GM23338 (cell line): Measurements from ENCODE around the gene HCK. TPM values are rescaled to one million over a fixed set of nuclear protein-coding genes. Genes with fewer than 3 reads are reported as not detected.

Experiments used
- ATAC-seq: fragments of 200-7000 bp; cut with Tn5 transposase; 3 replicates; pipeline ENCODE4 v1.9.1; 2020
- DNase-seq: peaks from one replicate; pipeline ENCODE4 v3.0.0-alpha.2; 2015; ENCODE audit warnings: low spot score
- H2AFZ ChIP-seq: fragments of 200-600 bp; sonication (generic); 2 replicates; pipeline ENCODE4 v1.8.0; 2016; ENCODE audit warnings: antibody characterized with exemption, mild to moderate bottlenecking, moderate library complexity
- H3F3A ChIP-seq: fragments of 200-600 bp; sonication (generic); replicated peaks from 2 replicates; pipeline ENCODE4 v1.8.0; 2017; ENCODE audit warnings: antibody characterized with exemption, mixed run types, low read depth
- H3K27ac ChIP-seq: fragments of 200-600 bp; sonication (generic); 2 replicates; pipeline ENCODE4 v1.6.1; 2016; ENCODE audit warnings: low read depth
- H3K27me3 ChIP-seq: fragments of 200-600 bp; sonication (generic); 2 replicates; pipeline ENCODE4 v1.8.0; 2016; ENCODE audit warnings: mild to moderate bottlenecking, mixed run types, moderate library complexity; ENCODE audit not compliant: insufficient read depth
- H3K36me3 ChIP-seq: fragments of 200-600 bp; sonication (generic); 2 replicates; pipeline ENCODE4 v1.8.0; 2016; ENCODE audit warnings: mild to moderate bottlenecking; ENCODE audit not compliant: insufficient read depth
- H3K4me1 ChIP-seq: fragments of 200-600 bp; sonication (generic); 2 replicates; pipeline ENCODE4 v1.8.0; 2016; ENCODE audit warnings: mild to moderate bottlenecking, moderate library complexity; ENCODE audit not compliant: insufficient read depth
- H3K4me2 ChIP-seq: fragments of 200-600 bp; sonication (generic); 2 replicates; pipeline ENCODE4 v1.7.1; 2017; ENCODE audit warnings: mixed run types
- H3K4me3 ChIP-seq: fragments of 200-600 bp; sonication (generic); 2 replicates; pipeline ENCODE4 v1.6.1; 2016; ENCODE audit warnings: mixed run types
- H3K79me2 ChIP-seq: fragments of 200-600 bp; sonication (generic); replicated peaks from 2 replicates; pipeline ENCODE4 v1.8.0; 2017; ENCODE audit warnings: mild to moderate bottlenecking; ENCODE audit not compliant: insufficient read depth
- H3K9me2 ChIP-seq: fragments of 200-600 bp; sonication (generic); 2 replicates; pipeline ENCODE4 v1.8.0; 2017; ENCODE audit not compliant: insufficient read depth
- H4K20me1 ChIP-seq: fragments of 200-600 bp; sonication (generic); replicated peaks from 2 replicates; pipeline ENCODE4 v1.8.0; 2017; ENCODE audit warnings: mild to moderate bottlenecking; ENCODE audit not compliant: insufficient read depth
- H3K27ac Mint-ChIP-seq: 2 replicates; pipeline ENCODE4 v1.8.0; 2020; ENCODE audit warnings: inconsistent platforms, mild to moderate bottlenecking, moderate library complexity, mixed read lengths
- H3K27me3 Mint-ChIP-seq: 3 replicates; pipeline ENCODE4 v1.8.0; 2022; ENCODE audit warnings: low read depth, mild to moderate bottlenecking, moderate library complexity, mixed read lengths, inconsistent platforms; ENCODE audit not compliant: insufficient read depth, poor library complexity
- H3K36me3 Mint-ChIP-seq: 3 replicates; pipeline ENCODE4 v1.8.0; 2021; ENCODE audit warnings: low read depth, mild to moderate bottlenecking, inconsistent platforms, moderate library complexity, mixed read lengths
- H3K4me1 Mint-ChIP-seq: 3 replicates; pipeline ENCODE4 v1.8.0; 2020; ENCODE audit warnings: mild to moderate bottlenecking, inconsistent platforms, mixed read lengths
- H3K4me3 Mint-ChIP-seq: 3 replicates; pipeline ENCODE4 v1.8.0; 2021; ENCODE audit warnings: moderate library complexity, mild to moderate bottlenecking, inconsistent platforms, mixed read lengths
- H3K9me3 Mint-ChIP-seq: 3 replicates; pipeline ENCODE4 v1.8.0; 2020; ENCODE audit warnings: moderate library complexity, mild to moderate bottlenecking, inconsistent platforms, mixed read lengths
- CREB1 ChIP-seq: fragments of 250-450 bp; sonication (Bioruptor Pico); IDR thresholded peaks from 2 replicates; pipeline ENCODE4 v1.5.0; 2020; ENCODE audit warnings: low read depth, mild to moderate bottlenecking, moderate library complexity
- CTCF ChIP-seq, 2 experiments: fragments of 200-600 bp in 1 of 2; sonication (generic) in 1 of 2; conservative IDR thresholded peaks; 2 replicates each; pipeline versions ENCODE4 v1.5.1 to v1.6.1; 2016 to 2017; ENCODE audit warnings: antibody characterized with exemption in 2 of 2, low read depth in 2 of 2, mild to moderate bottlenecking in 2 of 2, moderate library complexity in 1 of 2
- ETS1 ChIP-seq: IDR thresholded peaks from 2 replicates; pipeline ENCODE4 v1.6.1; 2016; ENCODE audit warnings: antibody characterized with exemption
- EZH2 ChIP-seq: fragments of 200-600 bp; sonication (generic); IDR thresholded peaks from one replicate; pipeline ENCODE4 v1.8.0; 2017; ENCODE audit warnings: antibody characterized with exemption, mild to moderate bottlenecking, low read depth; ENCODE audit not compliant: unreplicated experiment
- EZH2phosphoT487 ChIP-seq: fragments of 200-600 bp; sonication (generic); IDR thresholded peaks from one replicate; pipeline ENCODE4 v1.8.1; 2018; ENCODE audit warnings: antibody characterized with exemption; ENCODE audit not compliant: unreplicated experiment
- JUNB ChIP-seq: IDR thresholded peaks from one replicate; pipeline ENCODE4 v1.6.1; 2016; ENCODE audit warnings: antibody characterized with exemption; ENCODE audit not compliant: unreplicated experiment
- NANOG ChIP-seq: IDR thresholded peaks from 2 replicates; pipeline ENCODE4 v1.6.1; 2016; ENCODE audit warnings: antibody characterized with exemption, borderline replicate concordance
- POLR2AphosphoS5 ChIP-seq: IDR thresholded peaks from 2 replicates; pipeline ENCODE4 v1.6.1; 2016; ENCODE audit warnings: antibody characterized with exemption, low read depth
- REST ChIP-seq: IDR thresholded peaks from one replicate; pipeline ENCODE4 v1.6.1; 2018; ENCODE audit warnings: antibody characterized with exemption; ENCODE audit not compliant: unreplicated experiment
- STAT1 ChIP-seq: IDR thresholded peaks from one replicate; pipeline ENCODE4 v1.6.1; 2016; ENCODE audit warnings: antibody characterized with exemption; ENCODE audit not compliant: unreplicated experiment
- ZNF114 ChIP-seq: fragments of 250-450 bp; sonication (Bioruptor Pico); IDR thresholded peaks from 2 replicates; pipeline ENCODE4 v1.5.0; 2020; ENCODE audit warnings: mild to moderate bottlenecking, moderate library complexity
- ZNF331 ChIP-seq: fragments of 250-450 bp; sonication (Bioruptor Pico); IDR thresholded peaks from 2 replicates; pipeline ENCODE4 v1.5.0; 2020; ENCODE audit warnings: low read depth, mild to moderate bottlenecking, moderate library complexity
- ZNF462 ChIP-seq: fragments of 250-450 bp; sonication (Bioruptor Pico); IDR thresholded peaks from 2 replicates; pipeline ENCODE4 v1.5.0; 2020; ENCODE audit warnings: mild to moderate bottlenecking, moderate library complexity
- polyA plus RNA-seq: library from polyadenylated mRNA; unstranded; fragments of >200 nt; fragmentation: Nextera tagmentation; extraction: Ambion mirVana; gene quantifications from 2 replicates; pipeline ENCODE4 v1.2.1, GENCODE V29; 2016
- total RNA-seq: library from RNA; depleted of rRNA; stranded (reverse); fragments of >200 nt; shearing (Covaris generic); gene quantifications from 2 replicates; pipeline ENCODE4 v1.2.3, GENCODE V29; 2014

HCK gene
- total and polyA plus RNA-seq, 2 experiments from 2014 or later: 0.97 TPM; not detected in 1

- Histone ChIP-seq H3K4me2 (peak overlapping the region; percentile 62), H3K27me3 (no peaks in the 10 kb centered on the region), H3K4me3 (no peak overlapping the region), H3F3A (peaks cover 3% of the 10 kb centered on the region; the same call in 1 of the 2 replicates), H2AFZ (peak overlapping the region; percentile 73; the same call in 1 of the 2 replicates), H3K36me3 (no peaks in the 10 kb centered on the region), H3K9me2 (no peaks in the 10 kb centered on the region), H3K79me2 (no peaks in the 10 kb centered on the region), H3K4me1 (peaks cover 24% of the 10 kb centered on the region), H4K20me1 (0 out of 2 replicates have a peak, but pooled peaks cover 2% of the 10 kb centered on the region), H3K27ac (no peak overlapping the region)
- H3K36me3 Mint-ChIP-seq: no peaks in the 10 kb centered on the region; the same call in 2 of the 3 replicates
- TF ChIP-seq ZNF114 (CRISPR knock-in tag): no peak
- no peak for TF ChIP-seq ZNF331
- no peak for TF ChIP-seq STAT1
- no peak for TF ChIP-seq POLR2AphosphoS5
- no peak for TF ChIP-seq ZNF462 (CRISPR knock-in tag)
- no peak for TF ChIP-seq CREB1 (CRISPR knock-in tag)
- no peak for TF ChIP-seq NANOG
- TF ChIP-seq EZH2: no peak
- no peak for TF ChIP-seq REST
- no peak for TF ChIP-seq JUNB
- TF ChIP-seq ETS1: no peak
- no peak for TF ChIP-seq CTCF (conservative IDR thresholded peaks at IDR 0.05; ENCODE audit: low read depth in 2 of 2)
- no peak for TF ChIP-seq EZH2phosphoT487
- H3K27ac Mint-ChIP-seq: peak overlapping the region; percentile 10; the same call in 1 of the 2 replicates
- H3K9me3 Mint-ChIP-seq: peaks cover 19% of the 10 kb centered on the region
- peaks cover under 1% of the 10 kb centered on the region for H3K27me3 Mint-ChIP-seq
- ATAC-seq: peak; percentile 68
- H3K4me3 Mint-ChIP-seq: no peak overlapping the region; the same call in 2 of the 3 replicates
- DNase-seq: no peak
- H3K4me1 Mint-ChIP-seq: peaks cover 26% of the 10 kb centered on the region
These were observed 11.7 kb upstream of the HCK start for GRCh38 chr20:32040142-32040953.
